Nephron (organoid): ENCODE results near the gene FMN2.
A peak's percentile ranks its signal among the peaks of the same experiment; 100 is the strongest.

Source experiments
- H3K27ac Mint-ChIP-seq, 3 experiments: 2 replicates each; pipeline ENCODE4 v1.8.0; 2020; ENCODE audit warnings: mixed read lengths in 3 of 3, mild to moderate bottlenecking in 2 of 3, moderate library complexity in 1 of 3
- H3K27me3 Mint-ChIP-seq: 2 replicates; pipeline ENCODE4 v1.8.0; 2021; ENCODE audit warnings: low read depth, mild to moderate bottlenecking, moderate library complexity, mixed read lengths
- H3K36me3 Mint-ChIP-seq: 2 replicates; pipeline ENCODE4 v1.8.0; 2020; ENCODE audit warnings: low read depth, mixed read lengths
- H3K4me1 Mint-ChIP-seq: 2 replicates; pipeline ENCODE4 v1.8.0; 2020; ENCODE audit warnings: mixed read lengths
- H3K4me3 Mint-ChIP-seq, 3 experiments: 2 replicates each; pipeline ENCODE4 v1.8.0; 2020; ENCODE audit warnings: mild to moderate bottlenecking in 3 of 3, mixed read lengths in 3 of 3, moderate library complexity in 2 of 3
- H3K9me3 Mint-ChIP-seq: 2 replicates; pipeline ENCODE4 v1.8.0; 2020; ENCODE audit warnings: mixed read lengths
- CTCF ChIP-seq, 3 experiments: fragments of 200-600 bp; sonication (generic); IDR thresholded peaks; one replicate each; pipeline ENCODE4 v1.5.0; 2021; ENCODE audit warnings: antibody characterized with exemption in 3 of 3; ENCODE audit not compliant: unreplicated experiment in 3 of 3

FMN2 gene

GRCh38 chr1:240415532-240415931 is 323.8 kb downstream of the FMN2 start:
- H3K4me1 Mint-ChIP-seq = no peaks in the 10 kb centered on the region
- H3K9me3 Mint-ChIP-seq = no peaks in the 10 kb centered on the region
- no peak for TF ChIP-seq CTCF (IDR thresholded peaks at IDR 0.05; ENCODE audit: unreplicated experiment in 3 of 3)
- no peaks in the 10 kb centered on the region for H3K27me3 Mint-ChIP-seq
- no peak overlapping the region for H3K4me3 Mint-ChIP-seq
- no peak overlapping the region for H3K27ac Mint-ChIP-seq
- H3K36me3 Mint-ChIP-seq = no peaks in the 10 kb centered on the region

- Mint-ChIP-seq H3K27ac (no peak overlapping the region), H3K9me3 (no peaks in the 10 kb centered on the region), H3K4me1 (no peaks in the 10 kb centered on the region), H3K27me3 (no peaks in the 10 kb centered on the region), H3K36me3 (no peaks in the 10 kb centered on the region), H3K4me3 (no peak overlapping the region)
- TF ChIP-seq CTCF (IDR thresholded peaks at IDR 0.05; ENCODE audit: unreplicated experiment in 3 of 3) = no peak
Measured at GRCh38 chr1:240417317-240417716, 325.6 kb downstream of the FMN2 start.

GRCh38 chr1:240420766-240421165 is 329.1 kb downstream of the FMN2 start:
- peaks cover 14% of the 10 kb centered on the region for H3K4me1 Mint-ChIP-seq
- H3K27me3 Mint-ChIP-seq = no peaks in the 10 kb centered on the region
- no peak overlapping the region for H3K27ac Mint-ChIP-seq
- H3K36me3 Mint-ChIP-seq = no peaks in the 10 kb centered on the region
- no peak for TF ChIP-seq CTCF (IDR thresholded peaks at IDR 0.05; ENCODE audit: unreplicated experiment in 3 of 3)
- H3K9me3 Mint-ChIP-seq = no peaks in the 10 kb centered on the region
- H3K4me3 Mint-ChIP-seq = no peak overlapping the region

- no peak for TF ChIP-seq CTCF (IDR thresholded peaks at IDR 0.05; ENCODE audit: unreplicated experiment in 3 of 3)
- no peaks in the 10 kb centered on the region for H3K9me3 Mint-ChIP-seq
- peaks cover 14% of the 10 kb centered on the region for H3K4me1 Mint-ChIP-seq
- H3K36me3 Mint-ChIP-seq = no peaks in the 10 kb centered on the region
- no peak overlapping the region for H3K4me3 Mint-ChIP-seq
- peak overlapping the region; percentile 11 to 28 (median 28) for H3K27ac Mint-ChIP-seq
- H3K27me3 Mint-ChIP-seq = no peaks in the 10 kb centered on the region
Measured at GRCh38 chr1:240423246-240423924, 331.7 kb downstream of the FMN2 start.

- Mint-ChIP-seq H3K4me1 (peaks cover 14% of the 10 kb centered on the region), H3K36me3 (no peaks in the 10 kb centered on the region), H3K4me3 (no peak overlapping the region), H3K27ac (no peak overlapping the region), H3K27me3 (no peaks in the 10 kb centered on the region), H3K9me3 (no peaks in the 10 kb centered on the region)
- no peak for TF ChIP-seq CTCF (IDR thresholded peaks at IDR 0.05; ENCODE audit: unreplicated experiment in 3 of 3)
Measured at GRCh38 chr1:240424740-240425464, 333.2 kb downstream of the FMN2 start.

- Mint-ChIP-seq H3K4me3 (no peak overlapping the region), H3K27ac (no peak overlapping the region), H3K9me3 (no peaks in the 10 kb centered on the region), H3K4me1 (peaks cover 14% of the 10 kb centered on the region), H3K36me3 (no peaks in the 10 kb centered on the region), H3K27me3 (no peaks in the 10 kb centered on the region)
- TF ChIP-seq CTCF (IDR thresholded peaks at IDR 0.05; ENCODE audit: unreplicated experiment in 3 of 3) = no peak
Measured at GRCh38 chr1:240426051-240426450, 334.4 kb downstream of the FMN2 start.
